Neural cell (in vitro differentiated cells): ENCODE results near the gene RUNX3.

ENCODE experiments used
- CTCF ChIP-seq: fragments of 450-650 bp; IDR thresholded peaks from 2 replicates; pipeline ENCODE4 v1.5.1; 2014; ENCODE audit warnings: antibody characterized with exemption, mild to moderate bottlenecking, moderate library complexity; ENCODE audit not compliant: poor library complexity, severe bottlenecking
- EZH2 ChIP-seq: fragments of 200-600, 300-800 bp; shearing (Covaris generic), sonication (generic); IDR thresholded peaks from 2 replicates; pipeline ENCODE4 v1.6.1; 2014; ENCODE audit warnings: antibody characterized with exemption, low read length, borderline replicate concordance, mild to moderate bottlenecking; ENCODE audit not compliant: insufficient read depth, poor library complexity, severe bottlenecking
- POLR2AphosphoS5 ChIP-seq: IDR thresholded peaks from 2 replicates; pipeline ENCODE4 v1.6.1; 2012

- TF ChIP-seq CTCF, result no peak
- TF ChIP-seq POLR2AphosphoS5, result no peak
- TF ChIP-seq EZH2, result no peak
Measured at GRCh38 chr1:24857507-24858133, 72.5 kb downstream of the RUNX3 start.
